Inflammatory macrophage treated with lipopolysaccharide for 4 hours (primary cell): Measurements from ENCODE around the gene CORO2B.

Experiments
- DNase-seq: peaks from one replicate; pipeline ENCODE4 v3.0.0-alpha.2; 2020

Gene CORO2B

GRCh38 chr15:68578980-68579935, at the start of gene CORO2B:
Gene CORO2B, plus strand, starts transcription at chr15:68578993. Its CDS starts 270 bp downstream, at chr15:68579263.
- DNase-seq = no peak

DNA sequence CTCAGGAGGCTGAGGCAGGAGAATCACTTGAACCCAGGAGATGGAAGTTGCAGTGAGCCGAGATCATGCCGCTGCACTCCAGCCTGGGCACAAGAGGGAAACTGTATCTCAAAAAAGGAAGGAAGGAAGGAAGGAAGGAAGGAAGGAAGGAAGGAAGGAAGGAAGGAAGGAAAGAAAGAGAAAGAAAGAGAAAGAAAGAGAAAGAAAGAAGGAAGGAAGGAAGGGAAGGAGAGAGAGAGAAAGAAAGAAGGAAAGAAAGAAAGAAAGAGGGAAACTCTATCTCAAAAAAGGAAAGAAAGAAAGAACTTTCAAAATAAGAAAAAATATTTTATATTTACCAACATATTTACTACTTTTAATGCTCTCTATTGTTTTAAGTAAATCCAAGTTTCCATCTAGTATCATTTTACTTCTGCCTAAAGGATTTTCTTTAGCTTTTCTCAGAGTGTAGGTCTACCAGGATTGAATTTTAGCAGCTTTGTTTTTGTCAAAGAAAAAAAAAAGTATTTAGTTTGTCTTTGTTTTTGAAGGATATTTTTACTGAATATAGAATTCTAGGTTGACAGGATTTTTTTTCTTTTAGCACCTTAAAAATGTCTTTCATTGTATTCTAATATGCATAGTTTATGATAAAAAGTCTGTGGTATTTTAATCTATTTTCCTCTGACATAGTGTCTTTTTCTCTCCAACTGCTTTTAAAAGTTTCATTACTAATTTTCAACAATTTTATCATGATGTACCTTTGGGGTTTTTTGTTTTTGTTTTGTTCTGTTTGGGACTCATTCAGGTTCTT, 47.2 kb upstream of the CORO2B start:
- DNase-seq = no peak

- DNase-seq = peak; percentile 5
Observed at GRCh38 chr15:68536331-68537095, 42.3 kb upstream of the CORO2B start.

- DNase-seq = no peak
Observed at GRCh38 chr15:68537097-68537496, 41.7 kb upstream of the CORO2B start.

- no peak for DNase-seq
Observed at GRCh38 chr15:68537506-68537905, 41.3 kb upstream of the CORO2B start.

GRCh38 chr15:68538311-68538710, 40.5 kb upstream of the CORO2B start:
- DNase-seq = no peak

DNA sequence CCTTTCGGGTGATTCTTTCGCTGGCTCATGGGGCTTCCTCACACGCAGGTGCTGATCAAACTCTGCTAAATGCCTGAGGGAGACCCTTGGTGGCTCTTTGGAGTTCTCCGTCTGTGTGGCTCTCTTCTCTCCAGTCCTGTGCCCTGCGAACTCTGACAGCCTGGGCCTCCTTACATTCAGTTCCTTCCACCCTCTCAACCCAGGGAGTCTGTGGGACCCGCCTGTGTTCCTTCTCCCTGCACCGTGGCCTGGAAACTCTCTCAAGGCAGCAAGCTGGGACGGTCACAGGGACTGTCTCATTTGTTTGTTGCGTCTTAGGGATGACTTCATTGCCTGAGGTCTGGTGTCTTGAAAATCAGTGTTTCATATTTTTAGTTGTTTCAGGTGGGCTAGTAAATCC, 37.0 kb upstream of the CORO2B start:
- DNase-seq = no peak

DNA sequence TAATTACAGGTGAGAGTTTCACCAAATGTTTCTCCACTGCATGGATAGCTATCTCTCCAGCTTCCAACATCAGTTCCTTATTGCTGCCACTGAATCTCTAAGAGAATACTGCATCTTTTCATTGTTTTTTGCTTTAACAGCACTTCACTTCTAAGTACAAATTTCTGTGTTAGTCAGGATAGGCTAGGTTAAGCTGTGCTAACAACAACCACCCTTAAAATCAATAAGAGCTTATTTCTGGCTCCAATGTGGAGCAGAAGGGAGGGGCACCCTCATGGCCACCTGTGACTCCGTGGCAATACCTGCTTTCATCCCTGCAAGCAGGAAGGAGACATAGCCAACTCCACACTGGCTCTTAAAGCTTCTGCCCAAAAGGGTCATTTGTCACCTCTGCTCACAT, 36.4 kb upstream of the CORO2B start:
- DNase-seq = no peak

- DNase-seq = no peak
Observed at GRCh38 chr15:68542771-68543164, 36.0 kb upstream of the CORO2B start.

DNA sequence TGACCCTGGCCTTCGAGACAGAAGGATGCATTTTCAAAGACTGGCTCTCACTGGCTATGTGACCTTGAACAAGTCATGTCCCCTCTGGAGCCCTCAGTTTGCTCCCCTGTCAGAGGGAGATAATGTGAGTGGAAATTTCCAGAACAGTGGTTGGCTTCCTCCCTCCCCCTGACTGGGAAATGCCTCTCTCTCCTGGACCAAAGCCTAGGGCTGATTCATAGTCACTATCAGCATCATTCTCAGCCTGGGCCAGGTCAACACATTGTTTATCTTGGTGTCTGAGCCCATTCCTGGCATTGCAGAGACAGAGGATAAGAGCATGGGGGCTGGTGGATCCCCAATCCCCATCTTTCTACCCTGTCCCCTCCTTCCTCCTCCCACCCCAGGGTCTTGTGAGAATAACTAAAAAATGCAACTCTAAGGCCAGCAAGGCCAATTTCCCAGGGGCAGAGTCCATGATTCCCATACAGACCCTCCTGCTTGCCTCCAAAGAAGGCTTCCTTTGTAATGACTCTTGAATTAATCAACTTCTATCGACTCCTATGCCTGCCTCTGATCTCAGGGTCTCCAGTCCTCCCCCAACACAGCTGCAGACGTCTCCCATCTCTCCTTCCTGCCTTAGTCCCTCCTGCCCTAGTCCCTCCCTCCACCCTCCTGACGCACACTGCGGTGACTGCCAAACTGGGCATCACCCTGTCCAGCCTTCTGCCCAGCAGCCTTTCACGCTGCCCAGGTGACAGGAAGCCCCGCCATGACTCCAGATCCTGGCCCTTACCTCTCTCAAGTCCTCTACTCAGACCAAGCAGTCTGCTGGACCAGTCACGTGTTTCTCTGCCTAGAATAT, 35.4 kb upstream of the CORO2B start:
- no peak for DNase-seq

DNA sequence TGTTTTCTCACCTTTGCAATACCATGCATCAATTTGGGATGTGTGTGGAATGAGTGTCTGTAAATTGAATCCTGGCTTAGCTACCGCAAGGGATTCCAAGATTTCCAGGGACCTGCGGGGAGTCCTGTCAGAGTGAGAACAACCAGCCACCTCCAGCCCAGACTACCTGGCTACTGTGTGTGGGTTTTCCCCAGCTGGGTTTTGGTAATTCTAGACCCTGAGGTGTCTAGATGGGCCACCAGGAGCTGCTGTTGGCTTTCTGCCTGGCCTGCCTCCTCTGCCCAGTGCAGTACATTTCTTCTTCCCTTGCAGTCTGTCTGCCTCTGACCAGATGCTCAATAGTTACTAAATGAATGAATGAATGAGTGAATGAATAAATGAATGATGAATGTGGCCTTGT, 32.5 kb upstream of the CORO2B start:
- DNase-seq = no peak

- DNase-seq = no peak
Observed at GRCh38 chr15:68548364-68548763, 30.4 kb upstream of the CORO2B start.

DNA sequence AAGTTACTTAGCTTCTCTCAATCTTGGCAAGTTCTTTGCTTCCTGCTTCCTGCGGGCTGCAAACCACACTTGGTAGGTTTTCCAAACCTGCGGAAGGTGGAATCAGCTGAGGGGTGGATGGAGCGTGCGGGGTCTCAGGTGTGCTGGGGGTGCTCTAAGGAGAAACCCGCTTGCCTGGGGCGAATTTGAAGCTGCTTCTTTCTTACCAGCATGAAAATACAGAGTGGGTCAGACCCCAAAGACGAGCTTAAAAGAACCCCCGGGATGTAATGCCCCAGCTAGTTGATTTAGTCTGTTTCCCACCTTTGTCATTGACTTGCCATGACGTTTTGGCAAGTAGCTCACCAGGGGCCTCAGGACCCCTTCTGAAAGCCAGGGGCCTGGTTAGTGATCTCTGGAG, 28.8 kb upstream of the CORO2B start:
- DNase-seq = no peak

DNA sequence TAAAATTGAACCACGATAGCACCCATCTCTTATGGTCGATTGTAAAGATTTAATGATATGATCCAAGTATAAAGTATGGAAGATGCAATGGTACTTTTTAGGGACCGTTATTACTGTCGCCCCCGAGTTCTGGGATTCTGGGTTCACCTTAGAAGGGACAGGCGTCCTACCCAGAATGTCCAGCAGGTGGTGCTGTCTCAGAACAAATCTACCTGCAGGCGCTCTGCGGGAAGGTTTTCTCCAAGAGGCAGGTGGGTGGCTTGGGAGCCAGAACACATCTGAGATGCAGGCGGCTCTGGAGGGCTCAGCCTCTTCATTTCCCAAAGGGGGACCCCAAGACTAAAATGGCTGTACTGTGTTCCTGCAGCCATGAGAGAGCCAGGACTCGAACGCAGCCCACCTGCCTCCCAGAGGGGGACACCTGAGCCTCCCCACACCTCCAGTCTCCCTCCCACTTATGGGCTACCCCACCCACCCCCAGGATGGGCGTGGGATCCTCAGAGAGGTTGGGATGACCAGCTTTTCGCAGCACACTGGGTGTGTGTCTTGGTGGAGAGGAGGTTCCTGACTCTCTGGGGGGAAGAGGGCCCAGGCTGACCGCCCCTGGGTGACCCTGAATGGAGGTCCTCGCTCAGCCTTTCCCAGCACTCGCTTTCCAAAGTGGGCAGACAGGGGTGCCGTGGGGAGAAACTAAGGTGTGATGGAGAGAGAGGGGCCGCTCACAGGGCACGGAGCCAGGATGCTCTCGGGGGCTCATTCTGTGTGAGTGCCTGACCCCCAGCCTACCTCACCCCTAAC, 28.1 kb upstream of the CORO2B start:
- peak; percentile 55 for DNase-seq

GRCh38 chr15:68551296-68551635, 27.5 kb upstream of the CORO2B start:
- no peak for DNase-seq

DNA sequence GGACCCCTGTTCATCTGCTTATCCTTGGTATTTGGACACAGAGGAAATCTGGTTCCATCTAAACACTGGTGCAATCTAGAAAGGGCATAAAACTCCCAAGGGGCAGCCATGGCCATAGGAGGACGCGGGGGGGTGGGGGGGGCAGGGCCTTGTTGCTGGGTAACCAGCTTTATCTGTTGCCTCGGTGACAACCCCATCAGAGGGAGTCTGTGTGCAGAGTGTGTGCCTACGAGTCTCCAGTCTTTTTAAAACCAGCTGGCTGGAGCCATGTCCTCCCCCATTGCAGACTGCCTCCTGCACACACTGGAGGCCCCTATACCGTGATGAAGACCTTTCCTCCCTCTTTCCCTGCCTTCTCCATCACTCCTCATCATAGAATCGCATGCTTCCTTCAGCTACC, 26.4 kb upstream of the CORO2B start:
- DNase-seq = no peak

DNA sequence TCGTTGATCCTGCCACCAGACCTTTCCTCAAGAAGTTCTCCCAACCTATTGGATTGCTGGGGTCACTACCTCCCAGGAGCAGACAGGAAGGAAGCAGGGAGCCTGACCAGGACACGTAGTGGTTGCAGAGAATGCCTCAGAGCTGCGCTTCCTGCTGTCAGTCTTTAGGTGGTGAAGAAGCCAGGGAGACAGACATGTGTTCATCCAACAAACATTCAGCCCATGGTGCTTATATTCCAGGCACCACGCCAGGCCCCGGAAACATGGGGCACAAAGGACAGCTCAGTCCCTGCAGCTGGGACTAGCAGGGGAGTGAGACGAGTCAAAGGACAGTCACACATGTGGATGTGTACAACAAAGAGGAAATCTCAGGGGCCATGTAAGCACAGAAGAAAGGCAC, 26.0 kb upstream of the CORO2B start:
- DNase-seq = no peak

- no peak for DNase-seq
Observed at GRCh38 chr15:68553314-68553993, 25.3 kb upstream of the CORO2B start.

DNA sequence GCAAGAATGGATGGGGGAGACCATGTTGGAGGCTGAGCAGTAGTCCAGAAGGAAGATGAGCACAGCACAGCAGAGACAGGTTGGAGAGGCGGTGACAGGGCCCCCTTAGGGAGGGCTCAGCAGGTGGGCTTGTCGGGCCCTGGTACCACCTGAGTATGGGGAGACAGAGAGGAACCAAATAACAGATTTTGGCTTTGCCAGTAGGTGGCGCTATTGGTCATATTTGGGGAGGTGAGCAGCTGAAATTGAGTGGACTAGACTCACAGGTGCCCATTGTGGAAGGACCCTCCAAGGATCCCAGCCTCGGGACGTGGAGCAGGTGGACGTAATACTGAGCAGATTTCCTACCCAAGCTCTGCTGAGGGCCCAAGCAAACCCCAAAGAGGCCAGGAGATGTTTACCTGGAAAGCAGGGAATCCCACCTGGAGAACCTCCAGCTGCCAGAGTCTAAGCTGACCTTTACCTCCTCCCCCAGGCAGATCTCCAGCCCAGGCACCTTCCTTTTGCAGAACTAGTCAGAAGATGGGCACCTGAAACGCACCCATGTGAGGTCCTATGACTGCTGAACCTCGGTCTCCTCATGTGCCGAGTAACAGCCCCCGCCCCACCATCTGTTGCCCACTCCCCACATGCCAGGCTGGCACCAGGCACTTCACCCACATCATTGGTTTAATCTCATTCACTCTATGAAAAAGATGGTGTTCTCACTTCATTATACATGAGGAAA, 24.6 kb upstream of the CORO2B start:
- peak; percentile 73 for DNase-seq
